Activated naive CD8-positive, alpha-beta T cell treated with anti-CD3 and anti-CD28 coated beads for 36 hours (primary cell): ENCODE data around the gene RALGAPA2. TPM values are rescaled to one million over a fixed set of nuclear protein-coding genes. Genes with fewer than 3 reads are reported as not detected.

Source experiments
- DNase-seq: peaks from one replicate; pipeline ENCODE4 v3.0.0; 2021
- H3K27ac Mint-ChIP-seq: one replicate; pipeline ENCODE4 v1.8.0; 2022; ENCODE audit warnings: mild to moderate bottlenecking, moderate library complexity, mixed read lengths
- H3K27me3 Mint-ChIP-seq: one replicate; pipeline ENCODE4 v1.8.0; 2022; ENCODE audit warnings: mild to moderate bottlenecking, mixed read lengths
- H3K36me3 Mint-ChIP-seq: one replicate; pipeline ENCODE4 v1.8.0; 2021; ENCODE audit warnings: mild to moderate bottlenecking, mixed read lengths
- H3K4me1 Mint-ChIP-seq: one replicate; pipeline ENCODE4 v1.8.0; 2021; ENCODE audit warnings: mixed read lengths
- H3K4me3 Mint-ChIP-seq: one replicate; pipeline ENCODE4 v1.8.0; 2022; ENCODE audit warnings: mild to moderate bottlenecking, moderate library complexity, mixed read lengths
- H3K9me3 Mint-ChIP-seq: one replicate; pipeline ENCODE4 v1.8.0; 2022; ENCODE audit warnings: mixed read lengths
- total RNA-seq, 2 experiments: library from RNA; stranded (reverse); gene quantifications; one replicate each; pipeline ENCODE4 v1.2.3, GENCODE V29; 2021

Gene RALGAPA2
- total RNA-seq, 2 experiments from 2014 or later = 14.7 to 15.6 TPM

DNA sequence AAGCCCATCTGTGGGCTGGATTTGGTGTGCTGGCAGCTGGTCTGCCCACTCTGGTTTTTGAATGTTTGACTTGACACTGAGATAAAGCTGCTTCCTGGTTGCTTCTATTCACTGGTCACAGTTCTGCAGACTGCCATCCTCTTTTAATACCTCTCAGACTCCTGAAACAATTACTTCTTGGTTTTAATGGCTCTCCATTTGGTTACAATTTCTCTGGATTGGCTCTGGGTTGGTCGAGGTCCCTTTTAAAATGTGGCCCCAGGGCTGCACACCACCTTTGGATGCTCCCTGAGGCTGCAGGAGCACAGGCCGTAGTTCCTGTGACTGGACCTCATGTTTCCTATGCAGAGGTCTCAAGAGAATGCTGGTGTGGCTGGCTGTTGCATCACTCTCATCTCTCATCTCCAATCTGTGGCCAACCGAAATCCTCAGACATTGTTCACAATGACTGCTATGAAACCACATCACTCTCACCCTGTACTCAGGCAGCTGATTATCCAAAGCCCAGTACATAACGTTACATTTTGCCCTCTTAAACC is 246.0 kb downstream of the RALGAPA2 start:
- Mint-ChIP-seq H3K27ac (peak overlapping the region; percentile 78), H3K36me3 (peaks cover 11% of the 10 kb centered on the region), H3K9me3 (no peaks in the 10 kb centered on the region), H3K4me1 (peaks cover 10% of the 10 kb centered on the region), H3K4me3 (no peak overlapping the region), H3K27me3 (no peaks in the 10 kb centered on the region)
- DNase-seq = no peak

DNA sequence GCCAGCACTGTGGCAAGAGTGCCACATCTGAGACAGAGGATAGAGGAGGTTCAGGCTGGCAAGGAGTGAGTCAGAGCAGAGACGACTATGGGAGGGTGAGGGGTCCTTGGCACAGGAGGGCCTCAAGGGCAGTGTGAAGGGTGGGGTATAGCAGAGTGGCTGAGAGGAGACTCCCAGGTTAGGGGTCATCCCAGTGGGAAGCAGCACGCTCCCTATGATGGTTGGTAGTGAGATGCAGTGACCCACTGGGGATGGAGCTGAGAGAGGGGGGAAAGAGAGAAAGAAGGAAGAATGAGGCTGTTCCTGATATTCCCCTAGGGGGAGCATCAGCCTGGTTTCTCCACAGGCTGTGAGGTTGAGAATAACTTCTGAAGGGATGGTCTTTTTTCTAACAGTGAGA is 247.2 kb downstream of the RALGAPA2 start:
- Mint-ChIP-seq H3K27me3 (no peaks in the 10 kb centered on the region), H3K9me3 (no peaks in the 10 kb centered on the region), H3K4me3 (no peak overlapping the region), H3K27ac (no peak overlapping the region), H3K36me3 (peaks cover 11% of the 10 kb centered on the region), H3K4me1 (peaks cover 10% of the 10 kb centered on the region)
- DNase-seq = no peak

DNA sequence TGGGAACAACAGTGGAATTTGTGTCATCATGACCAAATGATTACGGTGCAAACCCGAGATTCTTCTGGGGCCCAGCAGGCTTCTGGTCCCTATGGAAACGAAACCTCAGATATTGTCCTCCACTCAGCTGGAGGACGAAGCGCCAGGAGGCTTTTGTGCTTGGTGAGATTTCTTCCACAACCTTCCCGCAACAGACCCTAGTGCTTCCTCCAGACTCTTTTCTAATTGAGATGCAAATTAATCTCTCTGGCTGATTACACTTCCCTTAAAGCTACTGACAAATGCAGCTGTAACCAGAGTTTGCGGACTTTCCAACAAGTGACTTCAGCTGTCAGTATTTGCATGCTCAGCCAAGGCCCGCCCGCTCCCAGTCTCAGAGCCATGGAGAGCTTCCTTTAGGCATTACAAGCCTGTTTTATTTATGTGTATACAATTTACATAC is 248.5 kb downstream of the RALGAPA2 start:
- H3K4me3 Mint-ChIP-seq = no peak overlapping the region
- H3K27me3 Mint-ChIP-seq = no peaks in the 10 kb centered on the region
- no peaks in the 10 kb centered on the region for H3K9me3 Mint-ChIP-seq
- DNase-seq = no peak
- peaks cover 8% of the 10 kb centered on the region for H3K4me1 Mint-ChIP-seq
- peaks cover 8% of the 10 kb centered on the region for H3K36me3 Mint-ChIP-seq
- no peak overlapping the region for H3K27ac Mint-ChIP-seq

DNA sequence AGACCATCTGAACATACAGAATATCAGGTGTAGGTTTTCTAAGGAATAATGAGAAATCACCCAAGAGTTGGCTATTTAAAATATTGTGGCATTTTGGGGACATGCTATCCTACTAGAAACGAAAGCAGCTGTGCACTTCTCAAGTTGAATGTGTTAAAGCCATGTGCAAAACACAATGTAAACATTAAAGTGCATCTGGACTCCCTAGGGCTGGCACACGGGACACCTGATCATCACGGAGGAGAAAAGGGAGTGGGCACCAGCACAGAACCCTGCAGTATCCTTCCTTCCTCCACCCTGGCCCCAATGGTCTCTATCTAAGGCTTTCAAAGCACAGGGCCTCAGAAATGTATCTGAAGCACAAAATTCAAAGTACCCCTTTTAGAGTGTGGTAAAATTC is 250.3 kb downstream of the RALGAPA2 start:
- Mint-ChIP-seq H3K4me3 (no peak overlapping the region), H3K4me1 (peaks cover 8% of the 10 kb centered on the region), H3K27ac (no peak overlapping the region), H3K27me3 (no peaks in the 10 kb centered on the region), H3K9me3 (no peaks in the 10 kb centered on the region), H3K36me3 (peaks cover 4% of the 10 kb centered on the region)
- DNase-seq = no peak

DNA sequence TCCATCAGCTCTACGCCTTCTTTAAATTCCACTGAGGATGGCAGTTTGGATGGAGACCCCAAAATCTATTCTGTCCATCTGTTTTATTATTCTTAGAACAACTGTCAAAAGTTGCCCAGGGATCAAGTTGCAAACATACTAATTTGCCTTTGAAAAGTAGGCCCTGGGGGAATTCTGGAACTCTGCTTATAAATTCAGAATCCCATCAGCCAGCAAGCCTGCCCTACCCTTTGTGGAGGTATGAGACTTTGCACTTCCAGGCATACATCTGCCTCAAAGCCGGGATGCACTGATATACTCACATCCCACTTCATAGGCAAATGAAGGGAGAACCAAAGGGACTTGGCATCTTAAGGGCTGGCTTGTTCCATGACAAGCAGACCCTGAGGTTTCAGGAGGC is 250.9 kb downstream of the RALGAPA2 start:
- Mint-ChIP-seq H3K4me3 (no peak overlapping the region), H3K4me1 (peaks cover 7% of the 10 kb centered on the region), H3K27me3 (no peaks in the 10 kb centered on the region), H3K27ac (no peak overlapping the region), H3K9me3 (no peaks in the 10 kb centered on the region), H3K36me3 (peaks cover 4% of the 10 kb centered on the region)
- no peak for DNase-seq

DNA sequence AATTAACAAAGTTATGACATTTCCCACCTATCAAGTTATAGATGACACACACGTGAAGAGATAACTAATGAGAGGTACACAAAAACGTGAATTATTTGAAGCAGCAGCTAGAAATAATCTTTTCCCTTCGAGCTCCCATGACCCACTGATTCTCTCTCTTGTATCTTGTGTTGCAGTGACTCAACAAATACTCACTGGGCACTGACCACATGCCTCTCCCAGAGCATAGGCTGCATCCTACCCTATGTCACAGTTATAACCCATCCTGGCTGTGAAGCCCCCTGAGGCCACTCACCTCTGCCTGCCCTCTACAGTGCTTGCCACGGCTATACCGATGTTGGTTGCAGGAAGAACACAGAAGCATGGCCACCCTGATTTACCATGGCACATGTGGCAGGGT is 252.7 kb downstream of the RALGAPA2 start:
- Mint-ChIP-seq H3K27me3 (no peaks in the 10 kb centered on the region), H3K9me3 (no peaks in the 10 kb centered on the region), H3K4me1 (peaks cover 4% of the 10 kb centered on the region), H3K4me3 (no peak overlapping the region), H3K36me3 (peaks cover 15% of the 10 kb centered on the region), H3K27ac (no peak overlapping the region)
- no peak for DNase-seq

- H3K4me3 Mint-ChIP-seq = no peak overlapping the region
- no peaks in the 10 kb centered on the region for H3K9me3 Mint-ChIP-seq
- H3K27me3 Mint-ChIP-seq = no peaks in the 10 kb centered on the region
- H3K36me3 Mint-ChIP-seq = peaks cover 20% of the 10 kb centered on the region
- H3K4me1 Mint-ChIP-seq = peaks cover 14% of the 10 kb centered on the region
- no peak overlapping the region for H3K27ac Mint-ChIP-seq
- no peak for DNase-seq
These were observed 254.9 kb downstream of the RALGAPA2 start for GRCh38 chr20:20457392-20458126.

GRCh38 chr20:20456741-20457140 is 255.7 kb downstream of the RALGAPA2 start:
- peaks cover 19% of the 10 kb centered on the region for H3K4me1 Mint-ChIP-seq
- no peak overlapping the region for H3K27ac Mint-ChIP-seq
- no peak for DNase-seq
- no peaks in the 10 kb centered on the region for H3K27me3 Mint-ChIP-seq
- no peak overlapping the region for H3K4me3 Mint-ChIP-seq
- no peaks in the 10 kb centered on the region for H3K9me3 Mint-ChIP-seq
- peaks cover 23% of the 10 kb centered on the region for H3K36me3 Mint-ChIP-seq

DNA sequence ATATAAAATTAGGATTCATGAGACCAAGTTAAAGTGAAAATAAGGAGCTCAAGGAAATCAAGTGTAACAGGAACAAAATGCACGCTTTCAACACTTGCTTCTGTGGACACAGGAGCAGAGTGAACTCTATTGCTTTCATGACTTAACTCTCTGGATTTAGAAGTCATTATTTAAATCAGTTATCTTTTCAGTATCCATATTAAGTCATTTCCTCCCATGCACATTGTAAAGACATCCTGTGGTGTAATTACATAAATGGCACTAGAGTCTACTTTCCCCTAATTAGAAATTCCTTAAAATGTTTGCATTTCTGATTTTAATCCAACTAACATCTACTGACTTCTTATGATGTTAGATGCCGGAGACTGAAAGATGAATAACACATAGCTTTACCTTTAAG is 256.5 kb downstream of the RALGAPA2 start:
- no peak for DNase-seq
- Mint-ChIP-seq H3K4me1 (peaks cover 19% of the 10 kb centered on the region), H3K27me3 (no peaks in the 10 kb centered on the region), H3K36me3 (peaks cover 23% of the 10 kb centered on the region), H3K9me3 (no peaks in the 10 kb centered on the region), H3K27ac (no peak overlapping the region), H3K4me3 (no peak overlapping the region)

- Mint-ChIP-seq H3K27me3 (no peaks in the 10 kb centered on the region), H3K27ac (no peak overlapping the region), H3K4me1 (peaks cover 21% of the 10 kb centered on the region), H3K36me3 (peaks cover 23% of the 10 kb centered on the region), H3K9me3 (no peaks in the 10 kb centered on the region), H3K4me3 (no peak overlapping the region)
- DNase-seq = no peak
These were observed 257.4 kb downstream of the RALGAPA2 start for GRCh38 chr20:20454850-20455627.

DNA sequence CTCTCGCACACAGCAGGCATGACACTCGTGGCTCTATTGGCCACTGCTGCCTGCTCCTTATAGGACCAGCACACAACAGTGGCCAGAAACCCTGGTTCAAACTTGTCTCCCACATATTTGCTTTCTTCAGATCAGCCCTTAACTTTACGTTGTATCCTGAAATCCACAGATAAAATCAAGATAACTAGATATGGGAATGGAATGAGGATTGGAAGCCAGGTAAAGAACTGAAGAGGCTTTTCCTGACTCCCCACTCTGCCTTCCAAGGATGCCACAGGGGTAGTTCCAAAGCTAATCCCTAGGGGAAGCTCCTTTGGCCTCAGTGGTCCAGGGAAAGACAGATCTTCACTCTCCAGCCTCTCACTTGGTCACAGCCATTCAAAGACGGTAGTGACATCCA is 258.1 kb downstream of the RALGAPA2 start:
- peaks cover 23% of the 10 kb centered on the region for H3K36me3 Mint-ChIP-seq
- H3K27ac Mint-ChIP-seq = no peak overlapping the region
- H3K4me1 Mint-ChIP-seq = peaks cover 21% of the 10 kb centered on the region
- no peak overlapping the region for H3K4me3 Mint-ChIP-seq
- no peaks in the 10 kb centered on the region for H3K9me3 Mint-ChIP-seq
- no peak for DNase-seq
- H3K27me3 Mint-ChIP-seq = no peaks in the 10 kb centered on the region

DNA sequence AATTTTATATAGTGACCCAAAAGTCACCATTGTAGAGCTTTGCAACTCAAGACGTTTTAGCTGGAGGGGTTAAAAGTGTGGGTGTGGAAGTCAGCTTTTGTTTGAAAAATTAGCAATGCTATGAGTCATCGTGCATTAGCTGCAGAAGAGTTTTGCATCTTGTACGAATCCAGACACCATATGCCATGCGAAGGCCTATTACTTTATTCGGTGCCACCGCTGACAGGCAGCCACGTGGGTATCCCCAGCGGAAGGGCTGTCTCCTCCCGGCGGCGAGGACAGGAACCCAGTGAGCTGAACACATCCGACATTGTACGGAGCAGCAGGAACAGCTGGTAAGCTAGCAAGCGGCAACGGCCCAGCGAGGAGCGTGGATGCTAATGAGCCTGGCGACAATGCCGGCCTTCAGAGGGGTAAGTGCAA is 260.2 kb downstream of the RALGAPA2 start:
- DNase-seq = peak; percentile 69
- H3K9me3 Mint-ChIP-seq = no peaks in the 10 kb centered on the region
- H3K4me3 Mint-ChIP-seq = peak overlapping the region; percentile 71
- peaks cover 21% of the 10 kb centered on the region for H3K4me1 Mint-ChIP-seq
- no peaks in the 10 kb centered on the region for H3K27me3 Mint-ChIP-seq
- H3K36me3 Mint-ChIP-seq = peaks cover 19% of the 10 kb centered on the region
- peak overlapping the region; percentile 79 for H3K27ac Mint-ChIP-seq

DNA sequence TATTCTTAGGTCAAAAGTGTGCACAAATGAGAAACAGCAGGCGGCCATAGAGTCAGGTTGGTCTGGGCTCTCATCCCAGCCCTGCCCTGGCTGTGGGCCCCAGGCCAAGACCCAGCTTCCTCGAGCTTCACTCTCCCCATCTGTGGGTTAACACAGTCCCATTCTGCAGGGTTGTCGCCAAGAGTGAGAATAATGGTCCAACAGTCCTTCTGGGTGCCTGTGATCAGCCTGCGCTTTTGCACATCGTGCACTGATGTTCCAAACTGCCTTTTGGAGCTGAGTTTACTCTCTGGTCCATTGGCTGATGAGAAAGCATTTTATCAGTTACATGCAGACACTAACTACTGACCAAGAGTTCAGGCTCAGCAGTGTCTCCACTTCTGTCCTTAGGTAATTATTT is 261.9 kb downstream of the RALGAPA2 start:
- H3K27me3 Mint-ChIP-seq = no peaks in the 10 kb centered on the region
- no peak overlapping the region for H3K4me3 Mint-ChIP-seq
- H3K9me3 Mint-ChIP-seq = no peaks in the 10 kb centered on the region
- peaks cover 17% of the 10 kb centered on the region for H3K4me1 Mint-ChIP-seq
- no peak overlapping the region for H3K27ac Mint-ChIP-seq
- DNase-seq = no peak
- peaks cover 10% of the 10 kb centered on the region for H3K36me3 Mint-ChIP-seq

- peaks cover 8% of the 10 kb centered on the region for H3K36me3 Mint-ChIP-seq
- no peak overlapping the region for H3K27ac Mint-ChIP-seq
- H3K4me3 Mint-ChIP-seq = no peak overlapping the region
- no peaks in the 10 kb centered on the region for H3K9me3 Mint-ChIP-seq
- no peak for DNase-seq
- peaks cover 17% of the 10 kb centered on the region for H3K4me1 Mint-ChIP-seq
- no peaks in the 10 kb centered on the region for H3K27me3 Mint-ChIP-seq
These were observed 263.6 kb downstream of the RALGAPA2 start for GRCh38 chr20:20448881-20449280.

DNA sequence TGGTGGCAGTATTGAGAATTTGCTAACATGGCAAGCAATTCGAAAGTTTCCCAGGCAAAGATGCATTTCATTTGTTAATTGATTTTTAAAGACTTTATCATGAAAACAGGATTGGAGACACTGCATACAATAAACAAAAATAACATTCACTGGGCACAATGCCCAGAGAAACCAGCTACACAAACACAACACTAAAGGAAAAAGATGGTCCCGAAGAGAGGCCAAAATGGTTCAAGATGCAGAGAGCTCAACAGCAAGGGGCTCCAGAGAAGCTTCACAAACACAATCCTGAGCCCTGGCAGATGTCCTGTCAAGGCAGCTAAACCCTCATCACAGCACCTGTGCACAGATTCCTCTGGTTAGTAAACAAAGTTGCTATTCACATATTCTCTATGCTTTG is 265.2 kb downstream of the RALGAPA2 start:
- peaks cover 6% of the 10 kb centered on the region for H3K4me1 Mint-ChIP-seq
- no peaks in the 10 kb centered on the region for H3K27me3 Mint-ChIP-seq
- DNase-seq = no peak
- no peaks in the 10 kb centered on the region for H3K9me3 Mint-ChIP-seq
- no peak overlapping the region for H3K4me3 Mint-ChIP-seq
- no peak overlapping the region for H3K27ac Mint-ChIP-seq
- H3K36me3 Mint-ChIP-seq = peaks cover under 1% of the 10 kb centered on the region
